SK-N-SH (cell line): Measurements from ENCODE around the gene DCTN4. TPM values are rescaled to one million over a fixed set of nuclear protein-coding genes. Genes with fewer than 3 reads are reported as not detected.

ENCODE experiments used
- CTCF ChIA-PET: fragments of 300-600, 350-600 bp; formaldehyde crosslinking; extraction: SDS; loops from one replicate; lab custom pipeline; 2021; lab: Yijun Ruan, JAX
- POLR2A ChIA-PET: fragments of 350-600 bp; sonication (Branson Sonifier 250); formaldehyde crosslinking; extraction: SDS; loops from one replicate; lab custom pipeline; 2020; ENCODE audit warnings: antibody characterized with exemption, inconsistent platforms; lab: Yijun Ruan, JAX
- DNase-seq: peaks from one replicate; pipeline ENCODE4 v3.0.0; 2012
- H2AFZ ChIP-seq: fragments of 200-600 bp; sonication (generic); 2 replicates; pipeline ENCODE4 v1.8.1; 2016; ENCODE audit warnings: antibody characterized with exemption, mild to moderate bottlenecking, low read depth
- H3F3A ChIP-seq: fragments of 200-600 bp; sonication (generic); replicated peaks from 2 replicates; pipeline ENCODE3; 2016; ENCODE audit warnings: antibody characterized with exemption, mild to moderate bottlenecking; ENCODE audit not compliant: insufficient read depth
- H3K27ac ChIP-seq, 2 experiments: fragments of 200-500 bp in 1 of 2; fragments of 200-600 bp in 1 of 2; sonication (Bioruptor generic) in 1 of 2; sonication (generic), shearing (Covaris generic) in 1 of 2; 2 replicates each; pipeline versions ENCODE4 v1.5.1 to v1.6.1; 2014 to 2016; ENCODE audit warnings: low read depth in 2 of 2, inconsistent platforms in 1 of 2, low read length in 1 of 2, mild to moderate bottlenecking in 1 of 2, mixed read lengths in 1 of 2
- H3K27me3 ChIP-seq: fragments of 200-600 bp; sonication (generic), shearing (Covaris generic); 2 replicates; pipeline ENCODE4 v1.6.1; 2016; ENCODE audit warnings: mixed run types; ENCODE audit not compliant: insufficient read depth
- H3K36me3 ChIP-seq, 2 experiments: fragments of 200-500 bp in 1 of 2; fragments of 200-600 bp in 1 of 2; sonication (Bioruptor generic) in 1 of 2; sonication (generic) in 1 of 2; replicated peaks in 1 of 2; 2 replicates each; pipeline versions ENCODE3 to v1.5.1; 2014 to 2016; ENCODE audit warnings: low read length in 1 of 2, mild to moderate bottlenecking in 1 of 2; ENCODE audit not compliant: insufficient read depth in 2 of 2, control insufficient read depth in 1 of 2
- H3K4me1 ChIP-seq, 2 experiments: fragments of 200-500 bp in 1 of 2; fragments of 200-600 bp in 1 of 2; sonication (Bioruptor generic) in 1 of 2; sonication (generic), shearing (Covaris generic) in 1 of 2; 2 replicates each; pipeline versions ENCODE4 v1.5.1 to v1.6.1; 2014 to 2016; ENCODE audit warnings: low read depth in 1 of 2, low read length in 1 of 2, mixed run types in 1 of 2; ENCODE audit not compliant: insufficient read depth in 2 of 2, control insufficient read depth in 1 of 2
- H3K4me2 ChIP-seq: fragments of 200-600 bp; sonication (generic), shearing (Covaris generic); 2 replicates; pipeline ENCODE4 v1.6.1; 2017; ENCODE audit warnings: mixed run types
- H3K4me3 ChIP-seq, 2 experiments: fragments of 200-500 bp in 1 of 2; fragments of 200-600 bp in 1 of 2; sonication (Bioruptor generic) in 1 of 2; sonication (generic), shearing (Covaris generic) in 1 of 2; 2 replicates each; pipeline versions ENCODE4 v1.5.1 to v1.8.1; 2014 to 2016; ENCODE audit warnings: low read depth in 2 of 2, inconsistent platforms in 1 of 2, low read length in 1 of 2, mild to moderate bottlenecking in 1 of 2, mixed read lengths in 1 of 2, moderate library complexity in 1 of 2
- H3K79me2 ChIP-seq: fragments of 200-600 bp; sonication (generic); 2 replicates; pipeline ENCODE4 v1.8.1; 2017; ENCODE audit warnings: mild to moderate bottlenecking; ENCODE audit not compliant: insufficient read depth
- H3K9ac ChIP-seq: fragments of 200-600 bp; sonication (generic); 2 replicates; pipeline ENCODE4 v1.6.1; 2017; ENCODE audit warnings: mixed run types
- H3K9me2 ChIP-seq: fragments of 200-600 bp; sonication (generic); 2 replicates; pipeline ENCODE4 v1.6.1; 2017; ENCODE audit warnings: mixed run types
- H3K9me3 ChIP-seq: fragments of 200-600 bp; sonication (generic); 2 replicates; pipeline ENCODE4 v1.6.1; 2017; ENCODE audit warnings: mixed run types, mild to moderate bottlenecking, moderate library complexity
- H4K20me1 ChIP-seq: fragments of 200-600 bp; sonication (generic); 2 replicates; pipeline ENCODE4 v1.6.1; 2017; ENCODE audit warnings: mild to moderate bottlenecking, mixed run types; ENCODE audit not compliant: insufficient read depth
- CTCF ChIP-seq: fragments of 200-600 bp; sonication (generic); IDR thresholded peaks from 2 replicates; pipeline ENCODE4 v1.6.1; 2017; ENCODE audit warnings: antibody characterized with exemption, mild to moderate bottlenecking, moderate library complexity
- EP300 ChIP-seq, 2 experiments: IDR thresholded peaks; 2 replicates each; pipeline versions ENCODE4 v1.4.0 to v1.6.1; 2012; ENCODE audit warnings: borderline replicate concordance in 1 of 2, low read depth in 1 of 2, low read length in 1 of 2
- FOSL2 ChIP-seq: IDR thresholded peaks from 2 replicates; pipeline ENCODE4 v1.4.0; 2012; ENCODE audit warnings: low read depth, mild to moderate bottlenecking, moderate library complexity, borderline replicate concordance
- FOXJ3 ChIP-seq: sonication (generic); formaldehyde crosslinking; IDR thresholded peaks from 2 replicates; pipeline ENCODE4 v1.5.1; 2020; ENCODE audit warnings: mild to moderate bottlenecking, missing genetic modification reagents
- FOXM1 ChIP-seq: IDR thresholded peaks from 2 replicates; pipeline ENCODE4 v1.4.0; 2012; ENCODE audit warnings: low read depth, mild to moderate bottlenecking
- GABPA ChIP-seq: IDR thresholded peaks from 2 replicates; pipeline ENCODE4 v1.4.0; 2012; ENCODE audit warnings: low read depth, mild to moderate bottlenecking
- GATA2 ChIP-seq: sonication (generic); formaldehyde crosslinking; IDR thresholded peaks from 2 replicates; pipeline ENCODE4 v1.5.0; 2020; ENCODE audit warnings: mild to moderate bottlenecking, missing genetic modification reagents
- JUND ChIP-seq: IDR thresholded peaks from 2 replicates; pipeline ENCODE4 v1.4.0; 2012
- MAX ChIP-seq: IDR thresholded peaks from 2 replicates; pipeline ENCODE4 v1.4.0; 2012; ENCODE audit warnings: low read depth
- MEF2A ChIP-seq: IDR thresholded peaks from 2 replicates; pipeline ENCODE4 v1.4.0; 2012; ENCODE audit warnings: low read depth, borderline replicate concordance
- MXI1 ChIP-seq: IDR thresholded peaks from 2 replicates; pipeline ENCODE4 v1.6.1; 2012; ENCODE audit warnings: mild to moderate bottlenecking, low read depth, low read length, improper control_type of control experiment
- NFIC ChIP-seq: IDR thresholded peaks from 2 replicates; pipeline ENCODE4 v1.4.0; 2012; ENCODE audit warnings: borderline replicate concordance
- POLR2AphosphoS5 ChIP-seq: IDR thresholded peaks from 2 replicates; pipeline ENCODE4 v1.6.1; 2012; ENCODE audit warnings: low read depth, low read length
- RAD21 ChIP-seq: IDR thresholded peaks from 2 replicates; pipeline ENCODE4 v1.6.1; 2012; ENCODE audit warnings: mild to moderate bottlenecking, low read length
- SMC3 ChIP-seq: IDR thresholded peaks from 2 replicates; pipeline ENCODE4 v1.6.1; 2012; ENCODE audit warnings: low read depth, low read length, improper control_type of control experiment
- TAF1 ChIP-seq: IDR thresholded peaks from 2 replicates; pipeline ENCODE4 v1.6.1; 2012; ENCODE audit warnings: low read depth, mild to moderate bottlenecking, low read length, moderate library complexity, borderline replicate concordance
- ZBTB33 ChIP-seq: IDR thresholded peaks from 2 replicates; pipeline ENCODE4 v1.4.0; 2012; ENCODE audit warnings: low read depth, borderline replicate concordance
- WGBS: methylation state at CpG from one replicate; pipeline ENCODE4 v1.1.6; 2017; ENCODE audit warnings: low lambda C conversion rate; 5-methylcytosine and 5-hydroxymethylcytosine counted together
- polyA plus RNA-seq, 3 experiments: library from polyadenylated mRNA; depleted of rRNA; stranded (reverse); fragments of >200 nt; gene quantifications; 2 replicates each; pipeline ENCODE4 v1.2.3, GENCODE V29; 2012
- TF ChIP-seq, protein P1 (sequence below): IDR thresholded peaks from 2 replicates; pipeline ENCODE4 v1.6.1; 2012; ENCODE audit warnings: mild to moderate bottlenecking, low read depth, low read length, moderate library complexity
- TF ChIP-seq, protein P2 (sequence below): IDR thresholded peaks from 2 replicates; pipeline ENCODE4 v1.4.0; 2012; ENCODE audit warnings: low read depth, borderline replicate concordance

Gene DCTN4
- polyA plus RNA-seq, 1 of the 3 experiments (the other 2 are of a cell fraction), result 22.8 TPM

GRCh38 chr5:150661821-150662596 lies 96.8 kb downstream of the DCTN4 start:
- no peaks in the 10 kb centered on the region for H3K9me2 ChIP-seq
- WGBS, result 81% methylated on average over 9 of the region's 10 CpGs
- no peak overlapping the region for H3K4me3 ChIP-seq
- no peak for TF ChIP-seq GABPA
- TF ChIP-seq EP300 (IDR thresholded peaks at IDR 0.05; ENCODE audit: borderline replicate concordance in 1 of 2, low read depth in 1 of 2, low read length in 1 of 2), result no peak
- TF ChIP-seq CTCF, result no peak
- no peak for TF ChIP-seq JUND
- TF ChIP-seq FOXM1, result no peak
- TF ChIP-seq, protein P1, sequence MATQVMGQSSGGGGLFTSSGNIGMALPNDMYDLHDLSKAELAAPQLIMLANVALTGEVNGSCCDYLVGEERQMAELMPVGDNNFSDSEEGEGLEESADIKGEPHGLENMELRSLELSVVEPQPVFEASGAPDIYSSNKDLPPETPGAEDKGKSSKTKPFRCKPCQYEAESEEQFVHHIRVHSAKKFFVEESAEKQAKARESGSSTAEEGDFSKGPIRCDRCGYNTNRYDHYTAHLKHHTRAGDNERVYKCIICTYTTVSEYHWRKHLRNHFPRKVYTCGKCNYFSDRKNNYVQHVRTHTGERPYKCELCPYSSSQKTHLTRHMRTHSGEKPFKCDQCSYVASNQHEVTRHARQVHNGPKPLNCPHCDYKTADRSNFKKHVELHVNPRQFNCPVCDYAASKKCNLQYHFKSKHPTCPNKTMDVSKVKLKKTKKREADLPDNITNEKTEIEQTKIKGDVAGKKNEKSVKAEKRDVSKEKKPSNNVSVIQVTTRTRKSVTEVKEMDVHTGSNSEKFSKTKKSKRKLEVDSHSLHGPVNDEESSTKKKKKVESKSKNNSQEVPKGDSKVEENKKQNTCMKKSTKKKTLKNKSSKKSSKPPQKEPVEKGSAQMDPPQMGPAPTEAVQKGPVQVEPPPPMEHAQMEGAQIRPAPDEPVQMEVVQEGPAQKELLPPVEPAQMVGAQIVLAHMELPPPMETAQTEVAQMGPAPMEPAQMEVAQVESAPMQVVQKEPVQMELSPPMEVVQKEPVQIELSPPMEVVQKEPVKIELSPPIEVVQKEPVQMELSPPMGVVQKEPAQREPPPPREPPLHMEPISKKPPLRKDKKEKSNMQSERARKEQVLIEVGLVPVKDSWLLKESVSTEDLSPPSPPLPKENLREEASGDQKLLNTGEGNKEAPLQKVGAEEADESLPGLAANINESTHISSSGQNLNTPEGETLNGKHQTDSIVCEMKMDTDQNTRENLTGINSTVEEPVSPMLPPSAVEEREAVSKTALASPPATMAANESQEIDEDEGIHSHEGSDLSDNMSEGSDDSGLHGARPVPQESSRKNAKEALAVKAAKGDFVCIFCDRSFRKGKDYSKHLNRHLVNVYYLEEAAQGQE, result no peak
- TF ChIP-seq FOXJ3 (CRISPR knock-in tag), result no peak
- no peak for TF ChIP-seq POLR2AphosphoS5
- TF ChIP-seq GATA2 (CRISPR knock-in tag), result no peak
- TF ChIP-seq TAF1, result no peak
- H3K9me3 ChIP-seq, result no peaks in the 10 kb centered on the region
- H4K20me1 ChIP-seq, result no peaks in the 10 kb centered on the region
- peaks cover 0 to 25% of the 10 kb centered on the region in 2 experiments; a peak in 1 of 4 replicates for H3K4me1 ChIP-seq
- H3F3A ChIP-seq, result no peaks in the 10 kb centered on the region
- ChIA-PET CTCF (interaction anchor here (0.8 to 4.3 kb wide), 8 partner anchors 9 to 212 kb away, joined by 3 to 33 read pairs (median 4); partner anchors contain the start of genes RBM22 and SMIM3), POLR2A (no interaction called here)
- no peak for DNase-seq
- no peak overlapping the region for H3K9ac ChIP-seq
- H3K36me3 ChIP-seq, result no peaks in the 10 kb centered on the region
- H3K27me3 ChIP-seq, result no peaks in the 10 kb centered on the region
- no peak overlapping the region for H3K4me2 ChIP-seq
- H3K79me2 ChIP-seq, result no peaks in the 10 kb centered on the region
- no peak overlapping the region for H2AFZ ChIP-seq
- no peak overlapping the region for H3K27ac ChIP-seq

GRCh38 chr5:150661086-150661485 lies 97.7 kb downstream of the DCTN4 start, which contains the start of gene MYOZ3:
Gene MYOZ3 (plus strand): TSS chr5:150661251. CDS start chr5:150662942, 1,691 bp downstream.
- ChIA-PET POLR2A (interaction anchor here (0.7 to 1.2 kb wide), 3 partner anchors 84 to 101 kb away, joined by 3 read pairs; no protein-coding TSS in a partner anchor), CTCF (interaction anchor here (1.0 to 4.3 kb wide), 9 partner anchors 8 to 211 kb away, joined by 3 to 33 read pairs (median 4); partner anchors contain the start of gene RBM22)
- peak; percentile 34 for DNase-seq
- Histone ChIP-seq H2AFZ (no peak within 1 kb of the TSS), H3K27ac (no peak within 1 kb of the TSS), H3F3A (no peaks in the 10 kb centered on the region), H3K4me2 (no peak within 1 kb of the TSS), H3K4me1 (peaks cover 0 to 33% of the 10 kb centered on the region in 2 experiments; a peak in 1 of 4 replicates), H4K20me1 (no peaks in the 10 kb centered on the region), H3K27me3 (no peaks in the 10 kb centered on the region), H3K9me3 (no peaks in the 10 kb centered on the region), H3K9ac (no peak within 1 kb of the TSS), H3K9me2 (no peaks in the 10 kb centered on the region), H3K36me3 (no peaks in the 10 kb centered on the region), H3K4me3 (no peak within 1 kb of the TSS), H3K79me2 (no peaks in the 10 kb centered on the region)
- 38% methylated on average over 1 of the region's 7 CpGs for WGBS
- TF ChIP-seq MAX, result no peak
- no peak for TF ChIP-seq FOSL2
- no peak for TF ChIP-seq RAD21
- TF ChIP-seq SMC3, result no peak
- no peak for TF ChIP-seq MEF2A
- TF ChIP-seq, protein P2, sequence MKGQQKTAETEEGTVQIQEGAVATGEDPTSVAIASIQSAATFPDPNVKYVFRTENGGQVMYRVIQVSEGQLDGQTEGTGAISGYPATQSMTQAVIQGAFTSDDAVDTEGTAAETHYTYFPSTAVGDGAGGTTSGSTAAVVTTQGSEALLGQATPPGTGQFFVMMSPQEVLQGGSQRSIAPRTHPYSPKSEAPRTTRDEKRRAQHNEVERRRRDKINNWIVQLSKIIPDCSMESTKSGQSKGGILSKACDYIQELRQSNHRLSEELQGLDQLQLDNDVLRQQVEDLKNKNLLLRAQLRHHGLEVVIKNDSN, result no peak
- no peak for TF ChIP-seq MXI1
- no peak for TF ChIP-seq NFIC
- no peak for TF ChIP-seq ZBTB33
